Activated effector memory CD4-positive, alpha-beta T cell treated with Interleukin-2 at 50 U/mL for 16 hours (primary cell): ENCODE data around the gene GABBR2.

Experiments used
- DNase-seq: peaks from one replicate; pipeline ENCODE4 v3.0.0-alpha.2; 2020

GABBR2 gene

DNA sequence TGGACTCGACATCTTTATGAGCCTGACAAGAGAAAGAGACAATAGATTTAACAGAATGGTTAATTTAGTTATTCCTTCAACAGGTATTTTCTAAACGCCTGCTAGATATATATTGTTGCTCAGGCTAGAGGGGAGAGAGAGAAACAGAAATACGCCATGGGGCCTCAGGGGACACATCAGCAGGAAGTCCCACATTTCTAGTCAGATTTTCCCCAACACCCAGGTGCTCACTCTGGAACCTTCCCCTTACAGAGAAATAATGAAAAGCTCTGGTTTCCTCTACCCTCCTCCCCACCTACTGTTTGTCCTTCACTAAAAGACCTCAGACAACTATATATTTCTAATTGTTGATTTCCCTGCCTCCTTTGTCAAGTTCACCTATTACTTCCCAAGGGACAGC lies 323.0 kb downstream of the GABBR2 start:
- no peak for DNase-seq

GRCh38 chr9:98383758-98384157 lies 325.0 kb downstream of the GABBR2 start:
- no peak for DNase-seq

DNA sequence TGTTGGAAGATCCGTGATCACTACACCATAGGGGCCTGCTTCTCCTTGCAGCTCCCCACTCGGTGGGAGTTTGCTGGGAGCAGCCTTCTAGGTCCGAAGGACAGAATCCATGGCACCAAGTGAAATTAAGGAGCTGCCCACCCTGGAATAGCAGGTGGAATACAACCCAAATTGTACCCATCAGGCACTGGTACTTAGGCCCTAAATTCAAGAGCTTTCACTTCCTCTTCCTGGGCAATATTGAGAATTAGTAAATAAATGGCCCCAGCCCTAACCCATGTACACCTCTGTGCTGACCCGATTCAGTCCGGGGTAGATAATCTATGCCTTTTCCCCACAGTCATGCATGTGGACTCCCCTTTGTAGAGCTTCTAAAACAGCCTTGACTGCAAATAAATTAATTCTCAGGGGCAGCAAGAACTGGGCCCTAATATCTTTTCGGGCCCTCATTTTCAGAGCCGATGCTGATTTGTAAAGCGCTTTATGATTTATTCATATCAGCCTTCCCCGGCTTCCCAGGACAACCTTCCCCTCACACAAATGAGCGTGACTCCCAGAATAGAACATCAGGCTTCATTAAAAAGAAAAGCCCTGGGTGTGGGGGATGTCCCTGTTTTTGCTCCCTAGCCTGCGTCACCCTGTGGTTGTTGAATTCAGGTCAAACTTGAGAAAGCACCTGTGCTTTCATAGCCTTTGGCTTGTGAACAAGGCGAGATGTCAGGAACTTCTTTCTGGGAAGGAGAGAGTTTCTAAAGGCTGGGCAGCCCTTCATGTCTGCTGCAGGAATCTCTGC lies 327.2 kb downstream of the GABBR2 start:
- DNase-seq: no peak

DNA sequence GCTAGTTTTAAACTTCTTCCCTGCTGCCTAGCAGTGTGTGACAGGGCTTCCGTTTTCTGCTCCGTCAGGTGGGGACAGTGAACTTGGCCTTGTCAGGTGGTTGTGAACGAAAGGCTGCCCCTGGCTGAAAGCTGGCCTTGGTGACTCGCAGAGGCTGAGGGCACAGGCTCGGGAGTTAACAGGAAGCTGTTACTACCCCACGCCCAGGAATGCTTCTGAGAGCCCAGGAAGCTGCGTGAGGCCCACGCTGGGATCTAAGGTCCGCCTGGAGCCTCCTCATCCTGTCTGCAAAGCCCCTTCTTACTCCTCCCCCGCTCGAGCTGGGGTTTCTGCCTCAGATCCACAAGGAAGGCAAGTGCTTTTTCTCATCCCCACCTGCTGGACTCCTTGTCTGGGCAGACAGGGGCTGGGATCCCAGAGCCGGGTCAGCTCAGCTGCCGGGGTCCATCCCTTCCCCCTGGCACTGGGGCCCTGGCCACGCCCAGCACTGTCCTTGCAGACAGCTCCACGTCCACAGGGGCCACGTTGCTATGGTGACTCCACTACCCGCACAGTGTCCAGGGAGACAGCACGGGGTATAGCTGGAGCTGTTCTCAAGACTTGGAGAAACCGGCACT lies 328.6 kb downstream of the GABBR2 start:
- DNase-seq: no peak

DNA sequence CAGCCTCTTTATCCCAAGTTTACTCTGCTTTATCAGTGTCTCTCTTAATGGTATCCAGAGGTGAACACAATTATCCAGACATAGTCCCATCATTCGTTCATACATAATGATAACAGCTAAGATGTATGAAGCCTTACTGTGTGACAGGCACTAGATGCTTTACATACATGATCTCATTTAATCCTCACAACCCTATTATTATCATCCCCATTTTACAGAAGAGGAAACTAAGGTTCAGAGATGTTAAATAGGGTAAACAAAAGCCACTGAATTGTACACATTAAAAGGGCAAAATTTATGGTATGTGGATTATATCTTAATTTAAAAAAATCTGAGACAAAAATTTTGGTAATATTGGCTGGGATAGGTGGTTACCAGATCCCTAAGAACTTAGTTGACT lies 329.2 kb downstream of the GABBR2 start:
- no peak for DNase-seq

DNA sequence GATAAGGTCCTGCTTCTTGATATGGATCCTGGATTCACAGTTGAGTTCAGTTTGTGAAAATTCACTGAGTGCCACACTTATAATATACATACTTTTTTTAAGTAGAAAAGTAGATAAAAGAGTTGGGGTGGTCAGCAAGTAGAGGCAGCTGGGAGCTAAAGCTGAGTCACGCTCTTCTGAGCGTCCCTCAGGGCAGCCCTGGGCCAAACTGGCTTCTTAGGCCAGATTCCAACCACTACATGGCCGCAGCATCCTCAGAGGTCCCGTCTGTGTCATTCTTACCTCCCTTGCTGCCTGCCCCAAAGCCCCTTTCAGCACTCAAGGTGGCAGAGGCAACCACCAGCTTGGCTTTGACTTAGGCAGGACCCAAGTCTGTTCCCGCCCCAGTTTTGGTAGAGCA lies 329.9 kb downstream of the GABBR2 start:
- no peak for DNase-seq

DNA sequence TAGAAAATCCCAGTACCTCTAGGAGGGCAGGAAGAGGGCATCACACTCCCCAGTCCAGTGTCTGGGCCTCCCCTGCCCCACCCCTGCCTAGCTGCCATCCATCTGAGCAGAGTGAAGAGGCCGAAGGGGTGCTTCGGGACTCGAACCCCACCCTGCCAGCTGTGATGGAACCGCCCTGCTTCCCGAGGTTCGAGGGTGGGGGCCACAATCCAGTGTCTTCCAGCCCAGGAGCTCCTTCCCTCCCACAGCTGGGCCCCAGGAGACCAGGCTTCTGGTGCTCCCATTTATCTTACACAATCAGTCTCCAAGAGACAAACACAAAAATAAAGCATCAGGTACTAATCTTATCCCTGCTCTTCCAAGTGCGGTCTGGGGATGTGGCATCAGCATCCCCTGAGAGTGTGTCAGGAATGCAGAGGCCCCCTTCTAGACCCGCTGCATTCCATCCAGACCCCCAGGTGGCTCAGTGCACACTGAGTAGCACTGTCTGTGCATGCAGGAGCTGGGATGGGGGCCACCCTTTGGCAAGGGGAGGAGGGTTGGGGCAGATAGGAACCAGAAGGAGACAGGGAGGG lies 330.4 kb downstream of the GABBR2 start:
- no peak for DNase-seq

- no peak for DNase-seq
Observed at GRCh38 chr9:98375138-98375726, 333.5 kb downstream of the GABBR2 start.

- no peak for DNase-seq
Observed at GRCh38 chr9:98374385-98375051, 334.2 kb downstream of the GABBR2 start.

GRCh38 chr9:98373609-98374008 lies 335.1 kb downstream of the GABBR2 start:
- DNase-seq: no peak

GRCh38 chr9:98372077-98372836 lies 336.5 kb downstream of the GABBR2 start:
- no peak for DNase-seq

DNA sequence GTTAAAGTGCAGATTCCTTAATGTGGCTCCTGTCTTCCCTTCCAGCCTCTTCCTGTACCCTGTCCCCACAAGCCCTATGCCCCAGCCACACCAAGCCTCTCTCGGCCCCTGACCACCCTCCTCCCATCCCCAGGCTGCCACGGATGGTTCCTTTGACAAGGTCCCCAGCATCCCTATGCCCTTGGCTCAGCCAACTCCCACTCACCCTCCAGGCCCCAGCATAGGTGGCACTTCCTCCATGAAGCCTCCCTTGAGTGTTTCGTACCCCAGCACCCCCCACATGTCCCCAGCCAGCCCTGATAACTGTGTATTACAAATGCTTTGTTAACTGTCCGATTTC lies 337.8 kb downstream of the GABBR2 start:
- DNase-seq: no peak

- no peak for DNase-seq
Observed at GRCh38 chr9:98370300-98370975, 338.3 kb downstream of the GABBR2 start.

- DNase-seq: no peak
Observed at GRCh38 chr9:98369896-98370295, 338.8 kb downstream of the GABBR2 start.

GRCh38 chr9:98369471-98369870 lies 339.3 kb downstream of the GABBR2 start:
- no peak for DNase-seq

DNA sequence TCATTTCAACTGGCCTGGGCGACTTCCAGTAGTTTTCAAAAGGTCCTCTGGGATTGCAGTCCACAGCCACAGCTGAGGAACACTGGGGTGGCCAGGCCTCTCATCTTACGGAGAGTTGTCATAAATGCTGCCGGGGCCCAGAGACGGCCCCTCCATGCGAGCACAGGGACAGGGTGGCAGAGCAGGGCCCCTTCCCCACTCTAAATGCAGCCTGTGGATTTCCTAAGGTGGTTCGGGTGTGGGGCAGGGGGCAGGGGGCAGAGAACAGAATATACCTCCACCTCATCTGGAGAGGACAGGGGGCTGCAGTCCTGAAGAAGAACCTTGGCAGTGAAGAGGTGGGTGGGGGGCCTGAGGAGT lies 339.7 kb downstream of the GABBR2 start:
- DNase-seq: no peak

DNA sequence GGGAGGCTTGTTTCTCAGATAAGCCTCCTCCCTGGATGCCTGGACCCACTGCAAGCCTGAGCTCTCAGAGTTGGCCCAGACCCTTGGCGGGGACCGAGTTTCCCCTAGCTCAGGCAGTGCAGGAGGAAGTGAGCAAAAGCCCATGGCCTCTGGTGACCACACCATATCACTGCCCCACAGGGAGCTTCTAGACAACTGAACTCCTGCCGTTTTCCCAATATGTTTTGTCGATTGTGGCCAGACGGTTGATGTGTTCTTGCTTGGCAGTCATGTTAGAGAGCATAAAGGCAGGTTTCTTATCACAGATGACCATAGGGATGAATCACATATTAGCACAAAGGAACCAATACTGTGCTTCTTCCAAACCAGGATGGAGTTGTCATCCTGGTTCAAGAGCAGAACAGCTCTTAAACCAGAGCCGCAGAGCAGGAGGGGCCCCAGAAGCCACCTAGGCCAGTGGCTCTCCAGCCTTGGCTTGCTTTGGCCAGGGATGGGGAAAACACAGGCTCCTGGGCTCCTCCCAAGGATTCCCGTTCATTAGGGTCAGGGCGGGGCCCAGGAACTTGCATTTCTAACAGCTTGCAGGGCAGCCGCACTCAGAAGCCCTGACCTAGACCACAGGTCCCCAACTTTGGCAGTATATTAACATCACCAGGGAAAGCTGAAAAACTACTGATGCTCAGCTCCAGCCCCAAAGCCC lies 340.2 kb downstream of the GABBR2 start:
- no peak for DNase-seq

- no peak for DNase-seq
Observed at GRCh38 chr9:98367923-98368322, 340.8 kb downstream of the GABBR2 start.

GRCh38 chr9:98367371-98367900 lies 341.3 kb downstream of the GABBR2 start:
- DNase-seq: no peak

DNA sequence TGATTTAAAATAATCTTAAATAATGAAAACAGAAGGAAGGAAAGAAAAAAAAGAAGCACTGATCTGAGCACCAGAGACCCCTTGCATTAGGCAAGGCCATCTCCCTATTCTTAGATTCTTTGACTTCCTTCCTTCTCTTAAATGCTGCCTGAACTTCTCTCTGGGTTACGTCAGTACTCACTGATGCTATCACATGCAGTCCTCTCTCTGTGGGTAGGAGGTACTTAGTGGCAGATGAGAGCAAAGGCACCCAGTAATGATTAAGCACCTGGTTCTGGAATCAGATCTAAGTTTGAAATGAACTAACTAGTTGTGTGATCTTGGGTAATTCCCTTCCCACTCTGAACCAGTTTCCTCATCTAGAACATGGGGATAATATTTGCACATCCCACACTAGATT lies 343.0 kb downstream of the GABBR2 start:
- DNase-seq: no peak

- no peak for DNase-seq
Observed at GRCh38 chr9:98365227-98365669, 343.5 kb downstream of the GABBR2 start.
